Activated CD8-positive, alpha-beta memory T cell treated with anti-CD3 and anti-CD28 coated beads, Interleukin-2, amount 50 U/mL, for 1 hour (primary cell): Measurements from ENCODE around the gene HOXD10.

Source experiments
- DNase-seq: peaks from one replicate; pipeline ENCODE4 v3.0.0-alpha.2; 2020; ENCODE audit errors: extremely low read depth

Gene HOXD10

GRCh38 chr2:176164611-176165369 is 48.2 kb downstream of the HOXD10 start:
- DNase-seq = no peak

- DNase-seq = no peak
Measured at GRCh38 chr2:176165370-176166050, 48.9 kb downstream of the HOXD10 start.

GRCh38 chr2:176166272-176166671 is 49.7 kb downstream of the HOXD10 start:
- no peak for DNase-seq

GRCh38 chr2:176167398-176167797 is 50.8 kb downstream of the HOXD10 start:
- DNase-seq = no peak

- DNase-seq = no peak
Measured at GRCh38 chr2:176169181-176169580, 52.6 kb downstream of the HOXD10 start.
